HG02943 (cell line): ENCODE data around the gene SIRT3.

Experiments
- ATAC-seq: cut with Tn5 transposase; IDR thresholded peaks from one replicate; pipeline ENCODE4 v1.9.1; 2021; ENCODE audit warnings: mild to moderate bottlenecking, low read depth, moderate library complexity; ENCODE audit not compliant: unreplicated experiment

Gene SIRT3

GRCh38 chr11:217704-218103 lies 18.4 kb downstream of the SIRT3 start:
- ATAC-seq = no peak

- no peak for ATAC-seq
Observed at GRCh38 chr11:216081-216974, 19.8 kb downstream of the SIRT3 start.

GRCh38 chr11:215581-216037 lies 20.5 kb downstream of the SIRT3 start:
- no peak for ATAC-seq

- no peak for ATAC-seq
Observed at GRCh38 chr11:214083-214482, 22.1 kb downstream of the SIRT3 start.

GRCh38 chr11:213111-213510 lies 23.0 kb downstream of the SIRT3 start:
- ATAC-seq = no peak

- ATAC-seq = no peak
Observed at GRCh38 chr11:212150-213100, 23.7 kb downstream of the SIRT3 start.

GRCh38 chr11:211741-212140 lies 24.4 kb downstream of the SIRT3 start:
- ATAC-seq = no peak

GRCh38 chr11:211295-211694 lies 24.8 kb downstream of the SIRT3 start:
- no peak for ATAC-seq

- ATAC-seq = no peak
Observed at GRCh38 chr11:210803-211180, 25.4 kb downstream of the SIRT3 start.

- no peak for ATAC-seq
Observed at GRCh38 chr11:210122-210802, 25.9 kb downstream of the SIRT3 start.

GRCh38 chr11:209275-210121 lies 26.6 kb downstream of the SIRT3 start:
- no peak for ATAC-seq

GRCh38 chr11:208917-209260 lies 27.3 kb downstream of the SIRT3 start:
- ATAC-seq = no peak

GRCh38 chr11:208181-208916 lies 27.8 kb downstream of the SIRT3 start:
- no peak for ATAC-seq

- peak; percentile 3 for ATAC-seq
Observed at GRCh38 chr11:207863-208180, 28.3 kb downstream of the SIRT3 start.

- ATAC-seq = peak; percentile 66
Observed at GRCh38 chr11:207208-207862, 28.8 kb downstream of the SIRT3 start, which contains the start of the genes BET1L and RIC8A. TSS of gene BET1L (minus strand) at chr11:207399. CDS start at chr11:207321, 78 bp downstream. TSS of gene RIC8A (plus strand) at chr11:207708. CDS start at chr11:208855, 1,147 bp downstream.

GRCh38 chr11:206526-207207 lies 29.5 kb downstream of the SIRT3 start:
- ATAC-seq = peak; percentile 3

- ATAC-seq = no peak
Observed at GRCh38 chr11:206002-206384, 30.1 kb downstream of the SIRT3 start.
